ENCODE data around the gene ACADL.
"Not testable (repeated sequence)": the region's sequence is repeated elsewhere in the genome, so short reads cannot be mapped to it uniquely, and the experiment has no call there.

ACADL gene

DNA sequence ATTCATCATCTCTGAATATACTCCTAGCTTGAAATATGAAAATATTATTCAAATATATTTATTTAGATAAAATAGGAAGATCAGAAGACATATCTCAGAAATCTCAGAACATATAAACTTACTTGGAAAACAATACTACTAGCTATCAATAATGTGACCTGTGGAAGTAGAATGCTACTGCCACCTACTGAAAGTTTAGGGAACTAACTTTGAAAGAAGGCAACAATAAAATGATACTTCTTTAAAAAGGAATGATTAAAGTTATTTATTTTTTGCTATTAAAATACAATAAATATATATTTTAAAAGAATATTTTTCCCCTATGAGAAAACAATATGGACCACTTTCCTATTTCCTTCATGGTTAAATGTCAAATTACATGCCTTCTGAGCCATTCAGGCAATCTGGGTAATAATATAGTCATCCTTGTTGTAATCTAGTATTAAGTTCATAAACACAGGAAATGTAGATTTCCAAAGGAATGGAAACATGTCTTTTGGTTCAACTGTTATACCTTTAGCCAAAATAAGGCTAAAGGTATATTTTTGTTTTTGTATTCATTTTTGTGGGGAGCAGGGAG lies 26.0 kb downstream of the ACADL start:
- DNase-seq = no peak

- no peak for DNase-seq
These were observed 26.9 kb downstream of the ACADL start for GRCh38 chr2:210198326-210198725.

- no peak for DNase-seq
These were observed 27.5 kb downstream of the ACADL start for GRCh38 chr2:210197720-210198119.

DNA sequence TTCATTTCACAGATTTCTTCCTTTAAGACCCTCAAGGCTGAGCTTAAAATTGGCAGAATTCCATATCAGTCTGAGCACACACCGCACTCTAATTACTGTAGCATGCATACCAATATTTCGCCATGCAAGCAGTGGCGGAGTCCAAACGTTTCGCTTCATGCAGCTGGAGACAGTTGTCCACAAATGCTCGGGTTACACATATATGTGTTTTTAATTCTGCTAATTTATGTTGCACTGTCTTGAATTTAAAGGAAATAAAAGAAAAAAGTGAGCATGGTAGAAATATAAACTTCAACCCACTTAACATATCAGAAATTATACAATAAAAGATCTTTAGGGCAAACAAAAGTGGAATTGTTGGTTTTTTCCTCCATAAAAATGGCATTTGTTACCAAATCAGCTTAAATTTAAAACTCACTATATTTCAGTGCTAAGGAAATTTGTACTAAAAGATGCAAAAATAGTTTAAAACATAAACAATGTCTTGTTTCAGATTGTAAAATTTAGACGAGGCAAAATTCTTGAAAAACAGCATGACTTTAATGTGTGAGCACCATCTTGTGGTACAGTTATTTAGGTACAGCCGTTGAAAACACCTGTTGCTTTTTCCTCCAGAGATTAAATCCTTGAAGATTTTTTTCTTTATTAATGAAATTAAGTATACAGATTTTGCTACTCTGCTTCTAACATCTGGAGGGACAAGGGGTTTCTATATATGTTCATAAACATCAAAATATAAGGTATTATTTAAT lies 30.0 kb downstream of the ACADL start:
- peak; percentile 47 for DNase-seq

- no peak for DNase-seq
These were observed 34.9 kb downstream of the ACADL start for GRCh38 chr2:210190345-210190744.

DNA sequence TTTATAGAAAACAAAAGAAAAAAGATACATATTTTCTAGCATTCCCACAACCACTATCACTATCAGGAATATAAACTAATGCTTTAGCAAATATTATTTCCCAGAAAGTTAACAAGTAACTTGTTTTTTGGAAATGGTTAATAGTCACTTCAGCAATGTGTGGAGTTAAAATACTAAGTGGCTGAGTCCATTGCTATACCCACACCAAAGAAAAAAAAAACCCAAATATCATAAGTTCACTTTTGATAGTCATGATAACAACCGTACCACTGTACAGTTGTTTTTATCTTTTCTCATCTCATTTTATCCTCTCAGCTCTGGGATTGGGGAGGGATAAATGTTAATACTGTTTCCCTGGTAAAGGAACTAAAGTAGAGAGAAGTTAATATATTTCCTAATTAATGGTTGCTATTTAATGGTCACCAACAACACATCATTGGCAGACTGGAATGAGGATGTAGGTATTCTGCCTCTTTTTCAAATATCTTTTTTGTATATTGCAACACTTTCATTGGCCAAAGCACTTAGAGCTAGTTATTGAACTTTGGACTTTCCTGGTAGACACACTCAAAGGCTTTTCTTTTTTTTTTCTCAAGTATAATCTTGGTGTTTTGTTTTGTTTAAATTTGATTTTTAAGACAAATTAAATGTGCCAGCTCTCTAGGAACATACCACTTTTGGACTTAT lies 35.7 kb downstream of the ACADL start:
- DNase-seq = no peak

DNA sequence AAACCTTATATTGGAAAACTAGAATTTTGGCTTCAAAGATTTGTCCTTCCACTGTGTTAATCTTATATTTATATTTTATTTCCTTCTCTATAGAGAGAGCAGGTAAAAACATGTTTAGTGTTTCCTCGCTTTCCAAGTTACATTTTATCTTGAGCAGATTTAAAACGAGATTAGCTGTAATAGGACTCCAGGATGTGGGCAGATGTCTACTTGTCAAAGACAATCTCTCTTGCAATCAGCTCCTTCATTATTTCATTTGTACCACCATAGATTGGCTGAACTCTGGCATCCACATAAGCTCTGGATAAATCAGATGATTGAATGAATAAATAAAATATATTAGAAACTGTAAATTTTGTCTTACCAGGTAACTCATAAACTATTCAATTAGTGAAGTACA lies 36.5 kb downstream of the ACADL start:
- DNase-seq = no peak

- DNase-seq = no peak
These were observed 37.1 kb downstream of the ACADL start for GRCh38 chr2:210188190-210188589.

GRCh38 chr2:210183936-210184335 lies 41.3 kb downstream of the ACADL start:
- not testable (repeated sequence) for DNase-seq

- DNase-seq = peak; percentile 50
These were observed 43.6 kb downstream of the ACADL start for GRCh38 chr2:210181606-210182088.

GRCh38 chr2:210181033-210181605 lies 44.1 kb downstream of the ACADL start:
- not testable (repeated sequence) for DNase-seq

GRCh38 chr2:210180477-210180876 lies 44.8 kb downstream of the ACADL start:
- DNase-seq = no peak

DNA sequence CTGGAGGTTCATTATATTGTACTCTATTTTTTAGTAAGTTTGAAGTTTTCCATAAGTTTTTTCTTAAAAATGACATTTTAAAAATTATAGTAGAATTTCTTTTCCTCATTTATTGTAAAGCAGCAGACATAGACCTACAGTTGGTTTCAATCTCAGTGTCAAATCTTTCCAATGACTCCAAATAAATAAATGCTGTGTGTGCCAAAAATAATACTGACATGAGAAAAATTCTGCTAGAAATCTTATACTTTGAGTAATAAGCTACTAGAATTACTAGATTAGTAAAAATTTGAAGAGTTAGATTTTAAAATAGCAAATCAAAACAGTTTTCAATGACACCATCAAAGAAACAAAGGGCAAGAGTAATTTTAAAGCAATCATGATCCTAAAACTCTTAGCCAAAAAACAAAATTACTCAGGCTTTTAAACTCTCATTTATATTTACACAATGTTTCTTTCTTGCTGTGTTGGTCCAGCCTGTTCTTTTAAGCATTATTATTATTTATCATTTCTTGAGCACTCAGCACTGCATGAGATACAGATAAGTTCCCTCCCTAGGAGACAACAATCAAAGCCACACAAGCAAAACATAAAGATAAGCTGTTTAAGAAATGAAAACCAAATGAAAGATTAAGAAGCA lies 45.8 kb downstream of the ACADL start:
- no peak for DNase-seq

GRCh38 chr2:210177769-210178168 lies 47.5 kb downstream of the ACADL start:
- no peak for DNase-seq

DNA sequence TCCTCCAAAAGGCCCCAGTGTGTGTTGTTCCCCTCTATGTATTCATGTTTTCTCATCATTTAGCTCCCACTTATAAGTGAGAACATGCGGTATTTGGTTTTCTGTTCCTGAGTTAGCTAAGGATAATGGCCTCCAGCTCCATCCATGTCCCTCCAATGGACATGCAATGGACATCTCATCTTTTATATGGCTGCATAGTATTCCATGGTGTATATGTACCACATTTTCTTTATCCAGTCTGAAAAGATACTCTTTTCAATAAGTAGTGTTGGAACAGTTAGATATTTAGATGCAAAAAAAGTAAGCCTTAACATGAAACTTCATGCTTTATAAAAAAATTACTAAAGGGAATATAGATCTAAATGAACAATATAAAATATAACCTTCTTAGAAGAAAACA lies 48.1 kb downstream of the ACADL start:
- not testable (repeated sequence) for DNase-seq

DNA sequence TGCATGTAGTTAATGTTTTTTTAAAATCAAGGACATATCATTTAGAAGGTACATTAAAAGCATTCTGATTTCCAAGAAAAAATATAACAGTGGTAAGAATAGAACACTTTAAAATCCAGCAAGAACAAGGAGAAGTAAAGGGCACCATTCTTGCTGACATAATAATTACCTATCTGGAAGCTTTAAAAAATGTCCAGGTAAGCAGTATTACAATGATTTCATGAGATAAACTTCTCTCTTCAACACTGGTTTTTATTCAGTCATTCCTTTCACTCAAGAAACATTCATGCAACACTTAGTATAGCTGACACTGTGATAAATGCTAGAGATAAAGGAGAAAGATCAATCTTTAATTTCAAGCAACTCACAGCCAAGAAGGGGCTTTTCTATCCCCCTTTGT lies 51.2 kb downstream of the ACADL start:
- DNase-seq = no peak

DNA sequence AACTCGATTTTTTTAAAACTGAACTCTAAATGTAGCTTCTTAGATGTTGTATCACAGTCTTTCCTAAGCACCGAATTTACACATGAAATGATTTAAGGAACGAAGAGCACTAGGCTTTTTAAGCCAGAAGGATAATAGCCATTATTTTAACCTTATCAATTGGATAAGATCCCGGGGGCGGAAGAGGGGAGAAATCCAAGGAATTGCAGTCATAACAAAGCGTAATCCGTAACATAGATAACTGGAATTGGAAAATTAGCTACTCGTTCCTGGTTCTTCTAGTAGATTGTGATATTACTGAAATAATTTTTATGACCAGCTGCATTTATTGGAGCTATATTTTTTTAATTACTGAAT lies 53.0 kb downstream of the ACADL start:
- DNase-seq = peak; percentile 16

DNA sequence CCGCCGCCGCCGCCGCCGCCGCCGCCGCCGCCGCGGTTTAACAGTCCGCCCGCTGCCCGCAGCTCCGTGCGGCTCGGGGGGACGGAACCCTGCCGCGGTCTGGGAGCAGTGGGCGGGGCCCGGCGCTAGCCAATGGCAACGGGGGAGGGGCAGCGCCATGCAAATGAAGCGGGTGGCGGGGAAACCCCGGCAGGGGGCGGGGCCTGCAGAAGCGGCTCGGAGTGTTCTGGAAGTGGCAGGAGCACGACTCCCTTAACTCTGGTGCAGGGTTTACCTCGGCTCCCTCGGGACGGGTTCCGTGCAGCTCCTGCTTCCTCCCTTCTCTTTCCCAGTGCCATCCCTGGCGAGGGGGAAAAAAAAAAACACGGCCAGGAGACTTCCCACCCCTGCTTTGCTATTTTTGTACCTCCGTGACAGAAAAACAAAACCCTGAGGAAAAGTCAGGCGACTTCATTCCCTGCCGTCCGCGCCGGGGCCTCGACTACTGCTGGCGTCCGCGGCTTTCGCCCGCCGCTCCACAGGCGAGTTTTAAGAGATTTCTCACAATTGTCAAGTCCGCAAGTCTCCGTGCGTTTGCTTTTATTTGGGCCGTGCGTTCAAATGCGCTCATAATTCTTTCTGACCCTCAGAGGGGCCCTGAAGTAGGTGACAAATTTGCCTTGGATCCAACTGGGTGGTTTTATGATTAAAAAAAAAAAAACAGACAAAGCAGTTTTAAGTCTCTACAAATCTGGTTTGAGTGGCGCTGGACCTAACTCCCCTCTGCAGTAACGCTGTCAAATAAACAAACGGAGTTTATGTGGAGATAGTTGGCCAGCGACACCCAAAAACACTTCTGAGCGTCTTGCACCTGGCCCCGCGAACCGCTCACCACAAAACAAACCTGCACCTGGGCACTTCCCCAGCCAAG lies 53.7 kb downstream of the ACADL start, which contains the start of gene KANSL1L:
TSS of gene KANSL1L (minus strand) at position 101 of the 910 bp plus-strand sequence. CDS start 16,827 bp downstream, outside the sequence.
- peak; percentile 94 for DNase-seq

- peak; percentile 92 for DNase-seq
These were observed 54.6 kb downstream of the ACADL start for GRCh38 chr2:210170446-210171303.

DNA sequence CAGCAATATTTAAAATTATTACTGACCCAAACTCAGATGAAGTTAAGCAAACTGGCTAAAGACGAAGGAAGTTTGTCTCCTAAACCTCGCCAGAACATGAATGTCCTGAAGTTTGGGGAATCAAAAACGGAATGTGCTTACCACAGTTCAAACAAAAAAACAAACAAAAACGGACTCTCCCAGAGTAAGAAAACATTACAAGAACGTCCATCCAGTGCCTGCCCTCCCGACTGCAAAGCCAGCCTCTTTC lies 55.1 kb downstream of the ACADL start:
- no peak for DNase-seq

GRCh38 chr2:210169516-210170195 lies 55.6 kb downstream of the ACADL start:
- no peak for DNase-seq

Measured in NCI-H146 (cell line).